ENCODE results near the gene PSPH. TPM values are rescaled to one million over a fixed set of nuclear protein-coding genes. Genes with fewer than 3 reads are reported as not detected.
"Not testable (repeated sequence)": the region's sequence is repeated elsewhere in the genome, so short reads cannot be mapped to it uniquely, and the experiment has no call there.

The PSPH gene
- polyA plus RNA-seq, 1 of the 3 experiments (the other 2 are of a cell fraction), result 50.5 TPM

- Histone ChIP-seq H3K4me1 (ENCODE audit: control insufficient read depth in 1 of 2, insufficient read depth in 2 of 2, low read depth in 1 of 2, low read length in 1 of 2) (no peaks in the 10 kb centered on the region), H3K79me2 (ENCODE audit: insufficient read depth) (no peaks in the 10 kb centered on the region), H3K36me3 (replicated peaks in 1 of 2; ENCODE audit: control insufficient read depth in 1 of 2, insufficient read depth in 2 of 2, low read length in 1 of 2) (peaks cover 15 to 44% of the 10 kb centered on the region in 2 experiments), H3K9me2 (no peaks in the 10 kb centered on the region), H2AFZ (ENCODE audit: low read depth) (no peak overlapping the region), H3K27ac (ENCODE audit: low read depth in 2 of 2, low read length in 1 of 2) (no peak overlapping the region), H3K9ac (no peak overlapping the region), H3F3A (replicated peaks; ENCODE audit: insufficient read depth) (no peaks in the 10 kb centered on the region), H4K20me1 (ENCODE audit: insufficient read depth) (no peaks in the 10 kb centered on the region), H3K27me3 (ENCODE audit: insufficient read depth) (no peaks in the 10 kb centered on the region), H3K4me2 (no peak overlapping the region), H3K4me3 (ENCODE audit: low read depth in 2 of 2, low read length in 1 of 2) (no peak overlapping the region), H3K9me3 (no peaks in the 10 kb centered on the region)
- WGBS (ENCODE audit: low lambda C conversion rate), result 80% methylated on average over 9 of the region's 9 CpGs
- no peak for DNase-seq
- ChIA-PET CTCF (interaction anchor here (0.9 to 1.5 kb wide), 3 partner anchors 13 to 55 kb away, joined by 3 to 7 read pairs (median 4); partner anchors contain the start of gene NIPSNAP2), POLR2A (no interaction called here)
- TF ChIP-seq RFX5 (IDR thresholded peaks at IDR 0.05; ENCODE audit: low read length) (no peak), NFIC (IDR thresholded peaks at IDR 0.05; ENCODE audit: borderline replicate concordance) (no peak), SMC3 (IDR thresholded peaks at IDR 0.05; ENCODE audit: low read depth, low read length) (no peak), ZBTB33 (IDR thresholded peaks at IDR 0.05; ENCODE audit: borderline replicate concordance, low read depth) (no peak), GABPA (IDR thresholded peaks at IDR 0.05; ENCODE audit: low read depth) (no peak), GATA2 (CRISPR knock-in tag; IDR thresholded peaks at IDR 0.05) (no peak), RXRA (IDR thresholded peaks at IDR 0.05; ENCODE audit: borderline replicate concordance, low read depth) (no peak), MXI1 (IDR thresholded peaks at IDR 0.05; ENCODE audit: low read depth, low read length) (no peak)
Observed at GRCh38 chr7:56019501-56019900, 31.7 kb downstream of the PSPH start.

- POLR2A ChIA-PET; H3K9me3 ChIP-seq; H3K27me3 ChIP-seq (ENCODE audit: insufficient read depth); H3K4me2 ChIP-seq; H3K4me1 ChIP-seq (ENCODE audit: control insufficient read depth in 1 of 2, insufficient read depth in 2 of 2, low read depth in 1 of 2, low read length in 1 of 2); H3K79me2 ChIP-seq (ENCODE audit: insufficient read depth); DNase-seq; H3F3A ChIP-seq (replicated peaks; ENCODE audit: insufficient read depth); H3K9ac ChIP-seq; H3K4me3 ChIP-seq (ENCODE audit: low read depth in 2 of 2, low read length in 1 of 2); H3K27ac ChIP-seq (ENCODE audit: low read depth in 2 of 2, low read length in 1 of 2); H3K9me2 ChIP-seq; H4K20me1 ChIP-seq (ENCODE audit: insufficient read depth); H2AFZ ChIP-seq (ENCODE audit: low read depth): not testable (repeated sequence)
- H3K36me3 ChIP-seq (replicated peaks in 1 of 2; ENCODE audit: control insufficient read depth in 1 of 2, insufficient read depth in 2 of 2, low read length in 1 of 2), result peaks cover 17 to 63% of the 10 kb centered on the region in 2 experiments
- WGBS (ENCODE audit: low lambda C conversion rate), result 91% methylated on average over 3 of the region's 3 CpGs
- TF ChIP-seq PBX3 (IDR thresholded peaks at IDR 0.05), result peak; percentile 44; the same call in 1 of the 2 replicates
- CTCF ChIA-PET, result interaction anchor here (0.6 to 1.0 kb wide), 2 partner anchors 45 to 63 kb away, joined by 3 to 4 read pairs; no protein-coding TSS in a partner anchor
Observed at GRCh38 chr7:56017015-56017414, 34.2 kb downstream of the PSPH start.
